ENCODE measurements around the gene NSDHL.
"Not testable (repeated sequence)": the region's sequence is repeated elsewhere in the genome, so short reads cannot be mapped to it uniquely, and the experiment has no call there.

The NSDHL gene

GRCh38 chrX:152830312-152831305 lies at the start of gene NSDHL, which contains the start of gene CETN2:
TSS of gene NSDHL (plus strand) at chrX:152831063. CDS start at chrX:152846325, 15,262 bp downstream.
TSS of gene CETN2 (minus strand) at chrX:152830757. CDS start at chrX:152830710, 47 bp downstream.
- peak; percentile 99 for ATAC-seq
- peak; percentile 91 for DNase-seq

DNA sequence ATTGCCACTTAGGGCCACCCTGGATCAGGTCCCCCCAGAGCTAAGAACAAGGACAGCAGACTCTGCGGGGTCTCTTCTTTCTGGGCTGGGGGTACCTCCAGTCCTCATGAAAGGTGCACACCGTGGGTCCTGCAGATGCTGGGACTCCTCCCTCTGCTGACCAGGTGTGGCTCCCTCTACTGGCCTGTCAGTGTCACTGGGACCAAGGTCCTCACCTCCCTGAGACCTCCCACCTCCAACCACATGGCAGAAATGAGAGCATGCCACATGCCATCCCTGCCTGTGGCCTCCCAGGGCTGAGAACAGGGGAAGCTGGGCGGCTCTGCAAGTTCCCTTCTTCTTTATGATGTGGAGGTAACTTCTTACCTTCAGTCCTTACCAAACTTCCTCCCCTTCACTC lies 43.8 kb upstream of the NSDHL start:
- ATAC-seq, result peak; percentile 43
- not testable (repeated sequence) for DNase-seq

DNA sequence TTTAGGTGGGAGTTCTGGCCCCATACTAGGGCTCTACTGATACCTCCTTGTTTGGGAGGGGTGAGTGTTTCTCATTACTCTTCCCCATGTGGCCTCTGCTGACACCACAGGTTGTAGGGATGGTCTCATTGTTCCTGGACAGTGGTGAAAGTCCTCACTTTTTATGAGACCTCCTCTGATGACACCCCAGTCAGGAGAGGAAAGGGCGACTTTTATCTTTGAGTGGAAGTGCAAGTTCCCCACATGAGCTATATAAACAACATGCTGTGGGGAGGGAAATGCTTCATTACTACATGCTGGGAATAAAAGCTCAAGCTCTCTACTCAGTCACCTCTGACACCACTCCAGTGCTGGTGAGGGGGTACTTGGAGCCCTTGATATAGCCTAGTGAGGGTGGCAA lies 31.9 kb upstream of the NSDHL start:
- ATAC-seq (no peak), DNase-seq (no peak)

- DNase-seq, result no peak
- no peak for ATAC-seq
Measured at GRCh38 chrX:152806035-152806434, 24.8 kb upstream of the NSDHL start.

- DNase-seq (no peak), ATAC-seq (no peak)
Measured at GRCh38 chrX:152810403-152810802, 20.5 kb upstream of the NSDHL start.

GRCh38 chrX:152813206-152813605 lies 17.7 kb upstream of the NSDHL start:
- ATAC-seq (no peak), DNase-seq (no peak)

DNA sequence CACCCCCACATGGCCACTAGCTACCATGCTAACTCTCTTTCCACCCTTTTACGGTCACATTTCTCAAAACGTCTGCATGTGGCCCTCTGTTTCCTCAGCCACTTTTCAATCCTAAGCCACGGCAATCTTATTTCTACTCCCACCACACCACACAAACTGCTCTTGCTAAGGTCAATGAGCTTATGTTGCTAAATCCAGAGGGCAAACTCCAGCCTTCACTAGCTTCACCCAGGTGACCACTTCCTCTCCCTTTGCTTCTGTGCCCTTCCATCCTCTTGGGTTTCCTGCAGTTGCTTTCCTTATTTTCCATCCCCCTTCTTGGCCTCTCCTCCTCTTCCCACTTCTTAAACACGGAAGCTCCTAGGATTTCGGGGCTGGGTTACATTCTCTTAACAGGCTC lies 16.8 kb upstream of the NSDHL start:
- no peak for DNase-seq
- ATAC-seq, result no peak

GRCh38 chrX:152817078-152817764 lies 13.6 kb upstream of the NSDHL start:
- ATAC-seq (no peak), DNase-seq (peak; percentile 11)

GRCh38 chrX:152818356-152818755 lies 12.5 kb upstream of the NSDHL start:
- DNase-seq, result no peak
- no peak for ATAC-seq

DNA sequence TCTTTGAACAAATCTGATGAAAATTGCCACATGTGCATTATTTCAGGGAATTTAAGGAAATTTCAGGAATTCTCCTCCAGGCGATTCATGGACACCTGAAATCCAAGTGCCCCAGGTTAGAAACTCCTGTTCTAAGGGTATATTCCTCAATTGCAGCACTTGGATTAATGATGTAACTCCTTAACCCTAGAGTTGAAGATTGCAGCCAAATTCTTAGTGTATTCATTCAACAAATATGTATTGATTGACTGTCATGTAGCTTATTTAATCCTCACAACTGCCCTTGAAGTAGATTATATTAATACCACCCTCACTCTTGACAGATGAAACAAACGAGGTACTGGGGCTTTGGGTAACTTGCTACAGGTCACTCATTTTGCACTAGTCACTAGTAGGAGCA lies 11.6 kb upstream of the NSDHL start:
- DNase-seq (no peak), ATAC-seq (no peak)

DNA sequence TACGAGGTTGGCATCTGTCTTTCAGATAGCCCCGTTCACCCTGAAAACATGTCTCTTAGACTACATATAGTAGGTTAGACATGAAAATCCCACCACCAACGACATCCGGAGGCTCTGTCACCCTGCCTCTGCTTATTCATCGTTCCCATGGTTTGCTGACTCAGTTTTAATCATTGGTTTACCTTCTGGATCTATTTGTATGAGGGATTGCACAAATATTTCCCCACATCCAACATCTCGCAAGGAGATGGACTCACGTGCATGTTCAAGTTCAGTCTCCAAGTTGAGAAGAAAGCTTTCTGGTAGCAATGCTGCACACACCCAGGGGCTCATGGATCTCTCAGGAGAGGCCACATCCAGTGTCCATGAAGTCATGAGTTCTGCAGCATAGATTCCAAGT lies 11.1 kb upstream of the NSDHL start:
- no peak for ATAC-seq
- DNase-seq, result no peak

DNA sequence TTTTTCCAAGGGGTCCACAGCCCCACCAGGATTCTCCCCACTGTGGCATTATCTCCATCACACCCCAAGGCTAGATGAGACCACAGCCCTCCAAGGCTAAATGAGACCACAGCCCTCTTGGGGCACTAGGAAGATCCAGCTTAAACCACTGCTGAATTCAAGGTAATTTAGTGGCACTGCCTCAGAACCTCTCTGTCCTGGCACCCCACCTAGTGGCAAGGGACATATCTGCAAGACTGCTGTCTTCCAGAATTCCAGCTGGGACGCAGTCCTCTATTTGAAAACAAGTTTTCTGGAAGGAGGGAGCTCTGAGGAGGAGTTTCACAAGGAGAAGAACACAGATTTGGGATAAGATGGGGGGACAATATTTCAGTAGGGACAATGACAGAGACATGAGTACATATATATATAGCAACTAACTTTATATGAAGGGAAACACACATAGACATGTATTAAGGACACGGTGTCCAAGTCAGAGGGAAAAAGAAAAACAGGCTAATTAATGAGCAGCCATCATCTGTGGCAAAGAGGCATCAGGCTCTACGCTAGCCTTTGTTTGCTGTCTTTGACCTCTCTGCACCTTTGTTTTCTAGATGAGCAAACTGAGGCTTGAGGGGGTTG lies 9.6 kb upstream of the NSDHL start:
- DNase-seq (peak; percentile 15), ATAC-seq (no peak)

DNA sequence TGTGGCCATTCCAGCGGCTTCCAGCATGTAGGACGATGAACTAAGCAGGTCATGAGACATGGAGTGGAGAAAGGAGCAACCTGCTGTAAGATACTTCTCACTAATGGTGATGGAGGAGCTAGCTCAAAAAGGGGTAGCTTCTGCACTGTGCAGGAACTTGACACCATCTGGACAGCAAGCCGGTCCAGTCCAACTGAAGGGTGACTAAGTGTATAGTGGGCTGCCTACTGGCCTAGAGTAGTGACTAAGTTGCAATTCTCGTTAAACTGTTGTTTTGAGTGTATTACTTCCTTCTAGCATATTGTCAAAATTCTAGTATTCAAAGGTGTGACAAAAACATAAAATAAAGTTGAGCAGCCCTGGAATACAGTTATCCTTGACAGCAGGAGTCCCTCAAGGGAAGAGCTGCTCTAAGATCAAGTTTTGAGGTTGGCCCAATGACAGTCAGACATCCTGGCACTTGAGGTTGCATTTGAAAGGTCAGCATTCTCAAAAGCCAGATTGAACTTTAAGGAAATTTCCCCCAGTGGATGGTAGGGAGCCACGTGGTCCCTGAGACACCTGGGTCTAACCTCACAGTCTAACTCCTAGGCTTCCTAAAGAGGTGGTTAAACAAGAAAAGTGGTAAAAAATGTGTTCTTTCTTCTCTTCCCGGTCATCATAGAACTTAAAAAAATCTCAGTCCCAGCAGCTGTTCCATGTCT lies 8.3 kb upstream of the NSDHL start:
- DNase-seq, result no peak
- ATAC-seq, result no peak

DNA sequence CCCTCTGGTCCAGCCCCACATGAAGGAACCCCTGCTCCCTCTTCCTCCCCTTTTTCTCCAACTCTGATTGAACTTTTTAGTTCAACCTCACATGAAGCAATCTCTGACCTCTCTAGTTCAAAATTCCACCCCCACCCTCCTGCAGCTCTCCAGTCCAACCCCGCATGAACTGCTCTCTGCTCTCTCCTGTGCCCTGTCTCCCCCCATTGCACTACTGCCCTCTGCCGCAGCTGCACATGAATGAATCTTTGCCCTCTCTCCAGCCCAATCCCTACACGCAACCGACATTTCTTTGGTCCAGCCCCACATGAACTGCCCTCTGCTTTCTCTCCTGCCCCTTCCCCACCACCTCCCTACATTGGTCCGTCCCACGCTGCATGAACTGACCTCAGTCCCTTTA lies 7.2 kb upstream of the NSDHL start:
- ATAC-seq (no peak), DNase-seq (no peak)

DNA sequence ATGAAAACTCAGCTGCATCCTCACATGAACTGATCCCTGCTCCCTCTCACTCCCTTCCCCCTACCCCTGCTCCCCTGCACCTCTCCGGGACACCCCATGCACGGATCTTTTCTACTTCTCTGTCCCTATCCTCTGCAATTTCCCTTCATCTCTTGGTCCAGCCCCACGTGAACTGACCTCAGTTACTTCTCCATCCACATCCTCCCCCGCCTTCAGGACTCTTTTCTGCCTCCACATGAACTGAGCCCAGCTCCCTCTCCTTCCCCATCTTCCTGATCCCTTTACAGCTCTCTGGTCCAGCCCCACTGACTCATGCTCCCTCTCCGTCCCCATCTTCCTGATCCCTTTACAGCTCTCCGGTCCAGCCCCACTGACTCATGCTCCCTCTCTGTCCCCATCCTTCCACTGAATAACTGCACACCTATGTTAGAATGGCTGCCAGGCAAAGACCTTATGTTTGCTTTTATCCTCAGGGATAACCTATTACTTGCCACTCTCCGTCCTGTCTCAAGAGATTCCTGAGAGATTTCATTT lies 6.0 kb upstream of the NSDHL start:
- no peak for ATAC-seq

GRCh38 chrX:152831391-152831790 lies 528 bp downstream of the NSDHL start:
- DNase-seq, result no peak
- no peak for ATAC-seq

More for the DNA sequence above, 6.0 kb upstream of the NSDHL start:
- no peak for DNase-seq

- ATAC-seq, result no peak
Measured at GRCh38 chrX:152832520-152832919, 1.7 kb downstream of the NSDHL start.

DNA sequence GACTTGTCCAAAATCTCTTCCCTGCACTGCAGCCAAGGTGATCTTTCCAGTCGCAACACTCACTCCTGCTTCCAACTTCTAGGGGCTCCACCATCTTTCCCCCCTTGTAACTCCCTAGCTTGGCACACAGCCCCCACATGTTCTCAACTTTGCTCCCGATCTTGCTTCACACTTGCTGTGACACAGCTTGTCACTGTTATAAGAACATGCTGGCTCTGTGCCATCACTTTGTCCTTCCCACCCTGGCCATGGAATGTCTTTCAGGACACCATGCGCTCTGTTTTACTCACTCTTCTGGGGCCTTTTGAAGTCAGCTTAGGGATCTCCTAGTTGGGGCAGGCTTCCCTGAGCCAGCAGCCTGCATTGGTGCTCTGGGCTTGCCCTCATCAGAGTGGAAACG lies 2.5 kb downstream of the NSDHL start:
- no peak for DNase-seq
- no peak for ATAC-seq

More at GRCh38 chrX:152832520-152832919, 1.7 kb downstream of the NSDHL start:
- no peak for DNase-seq

DNA sequence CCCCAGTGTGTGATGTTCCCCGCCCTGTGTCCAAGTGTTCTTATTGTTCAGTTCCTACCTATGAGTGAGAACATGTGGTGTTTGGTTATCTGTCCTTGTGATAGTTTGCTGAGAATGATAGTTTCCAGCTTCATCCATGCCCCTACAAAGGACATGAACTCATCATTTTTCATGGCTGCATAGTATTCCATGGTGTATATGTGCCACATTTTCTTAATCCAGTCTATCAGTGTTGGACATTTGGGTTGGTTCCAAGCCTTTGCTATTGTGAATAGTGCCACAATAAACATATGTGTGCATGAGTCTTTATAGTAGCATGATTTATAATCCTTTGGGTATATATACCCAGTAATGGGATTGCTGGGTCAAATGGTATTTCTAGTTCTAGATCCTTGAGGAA lies 4.6 kb downstream of the NSDHL start:
- not testable (repeated sequence) for ATAC-seq, DNase-seq

DNA sequence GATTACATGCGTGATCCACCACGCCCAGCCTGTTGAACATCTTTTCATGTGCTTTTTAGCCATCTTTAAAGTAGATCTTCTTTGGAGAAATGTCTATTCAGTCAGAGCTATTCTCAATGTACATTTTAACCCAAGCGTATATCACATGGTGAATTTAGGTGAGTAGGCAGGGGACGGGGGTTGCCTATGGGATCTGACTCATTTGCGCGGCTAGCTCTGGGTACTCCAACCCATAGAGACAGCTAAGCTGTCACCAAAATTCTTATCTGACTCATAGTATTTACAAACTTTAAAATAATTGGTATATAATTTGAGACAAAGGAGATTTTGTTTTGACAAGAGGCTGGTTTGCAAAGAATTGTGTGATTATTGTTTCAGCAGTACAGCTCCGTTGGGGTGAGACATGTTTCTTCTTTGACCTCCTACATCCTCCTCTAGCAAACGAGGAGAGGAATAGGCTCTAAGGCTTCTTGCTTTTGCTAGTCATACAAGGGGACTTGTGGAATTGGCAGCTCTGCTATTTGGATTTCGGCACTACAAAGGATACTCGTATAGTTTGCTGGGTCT lies 12.0 kb downstream of the NSDHL start:
- DNase-seq, result no peak
- ATAC-seq, result no peak

DNA sequence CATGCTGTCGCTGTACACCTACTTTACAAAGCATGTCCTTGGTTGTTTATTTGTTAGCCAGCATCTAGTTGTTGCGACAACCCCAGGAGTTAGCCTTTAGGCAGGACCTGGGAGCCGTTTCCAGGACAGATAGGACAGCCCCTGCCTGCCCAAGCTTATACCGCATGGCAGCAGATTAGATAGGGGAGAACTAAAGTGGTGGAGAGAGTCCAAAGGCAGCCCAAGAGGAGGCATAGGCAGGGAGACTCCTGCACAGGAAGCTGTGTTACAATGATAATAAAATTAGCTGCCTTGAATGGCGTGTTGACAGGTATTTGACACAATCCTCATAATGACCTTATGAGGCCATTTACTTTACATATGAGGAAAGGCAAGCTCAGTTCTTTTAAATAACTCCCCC lies 13.0 kb downstream of the NSDHL start:
- ATAC-seq (no peak), DNase-seq (no peak)

Measured in stimulated activated naive CD8-positive, alpha-beta T cell treated with anti-CD3 and anti-CD28 coated beads, Interleukin-15, Interleukin-2, amounts not matched to agents 100 U/mL and 50 U/mL, for 24 hours (primary cell).